Measurements from ENCODE around the gene CYSTM1.
"Not testable (repeated sequence)": the region's sequence is repeated elsewhere in the genome, so short reads cannot be mapped to it uniquely, and the experiment has no call there.

Gene CYSTM1

GRCh38 chr5:140151144-140152021 is 23.6 kb upstream of the CYSTM1 start:
- DNase-seq = no peak

GRCh38 chr5:140152022-140152999 is 22.7 kb upstream of the CYSTM1 start:
- no peak for DNase-seq

DNA sequence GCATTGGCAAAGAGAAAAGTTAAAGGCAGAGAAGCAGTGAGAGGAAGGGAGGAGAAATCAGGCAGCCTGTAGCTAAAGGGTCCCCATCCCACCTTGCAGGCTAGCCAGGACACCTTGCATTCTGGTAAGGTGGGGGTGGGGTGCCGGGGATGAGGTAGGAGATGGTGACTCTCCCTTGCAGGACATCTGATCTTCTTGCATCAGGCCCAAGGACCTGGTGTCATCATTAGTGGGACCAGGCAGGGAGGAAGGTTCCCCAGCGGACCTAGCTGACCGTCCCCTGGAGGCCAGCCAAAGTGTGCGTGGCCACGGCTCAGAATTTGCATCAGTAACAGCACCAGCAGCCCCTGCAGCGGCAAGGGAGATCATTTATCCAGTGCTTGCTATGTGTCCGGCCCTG is 21.7 kb upstream of the CYSTM1 start:
- DNase-seq = no peak

GRCh38 chr5:140153905-140154304 is 21.1 kb upstream of the CYSTM1 start:
- no peak for DNase-seq

DNA sequence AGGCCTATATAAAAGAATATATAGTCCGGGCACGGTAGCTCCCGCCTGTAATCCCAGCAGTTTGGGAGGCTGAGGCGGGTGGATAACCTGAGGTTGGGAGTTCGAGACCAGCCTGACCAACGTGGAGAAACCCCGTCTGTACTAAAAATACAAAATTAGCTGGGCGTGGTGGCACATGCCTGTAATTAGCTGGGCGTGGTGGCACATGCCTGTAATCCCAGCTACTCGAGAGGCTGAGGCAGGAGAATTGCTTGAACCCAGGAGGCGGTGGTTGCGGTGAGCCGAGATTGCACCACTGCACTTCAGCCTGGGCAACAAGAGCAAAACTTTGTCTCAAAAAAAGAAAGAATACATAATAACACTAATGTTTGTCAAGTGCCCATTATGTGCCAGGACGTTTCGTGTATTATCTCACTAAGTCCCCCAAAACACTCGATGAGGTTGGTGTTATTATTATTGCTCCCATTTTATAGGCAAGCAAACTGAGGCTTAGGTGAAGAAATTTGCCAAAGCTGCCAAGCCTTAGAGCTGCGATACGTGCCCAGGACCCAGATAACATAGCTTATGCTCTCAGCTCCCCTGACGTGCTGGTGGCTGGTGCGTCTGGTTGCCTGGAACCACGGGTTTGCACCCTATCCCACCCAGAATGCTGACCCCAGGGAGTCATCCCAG is 20.1 kb upstream of the CYSTM1 start:
- DNase-seq = not testable (repeated sequence)

DNA sequence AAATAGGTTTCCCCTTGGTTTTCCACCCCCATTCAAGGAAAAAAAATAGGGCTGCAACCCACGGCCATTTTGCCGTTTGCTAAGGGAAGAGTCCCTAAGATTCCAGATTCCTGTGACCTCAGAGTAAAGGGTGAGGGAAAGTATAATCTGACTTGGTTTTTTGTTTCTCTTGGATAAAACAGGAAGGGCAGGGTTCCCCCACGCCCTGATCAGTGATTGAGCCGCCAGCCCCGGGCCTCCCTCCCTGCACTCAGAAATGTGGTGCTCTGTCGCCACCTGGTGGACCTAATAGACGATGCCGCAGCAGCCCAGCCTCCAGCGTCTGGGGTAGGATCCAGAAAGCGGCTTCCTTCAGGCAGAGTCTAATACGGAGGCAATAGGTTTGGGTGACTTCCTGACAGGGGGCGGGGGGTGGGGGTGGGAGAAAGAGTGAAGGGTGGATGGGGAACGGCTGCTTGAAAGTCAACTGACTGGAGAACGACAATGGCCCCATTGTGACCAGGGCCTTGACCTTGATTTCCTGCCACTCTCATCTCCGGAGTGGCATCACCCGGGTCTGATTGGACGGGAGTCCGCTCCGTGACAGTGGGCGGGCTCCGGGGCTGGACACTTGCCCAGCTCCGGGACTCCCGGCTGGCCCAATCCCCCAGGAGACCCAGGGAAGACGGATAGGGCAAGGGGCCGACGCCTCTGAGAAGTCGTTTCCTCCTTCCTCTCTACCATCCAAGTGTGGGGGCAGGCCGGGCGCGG is 17.8 kb upstream of the CYSTM1 start:
- peak; percentile 39 for DNase-seq

- DNase-seq = no peak
These were observed 15.7 kb upstream of the CYSTM1 start for GRCh38 chr5:140159014-140159927.

- no peak for DNase-seq
These were observed 12.7 kb upstream of the CYSTM1 start for GRCh38 chr5:140162275-140162674.

- DNase-seq = no peak
These were observed 12.2 kb upstream of the CYSTM1 start for GRCh38 chr5:140162781-140163180.

DNA sequence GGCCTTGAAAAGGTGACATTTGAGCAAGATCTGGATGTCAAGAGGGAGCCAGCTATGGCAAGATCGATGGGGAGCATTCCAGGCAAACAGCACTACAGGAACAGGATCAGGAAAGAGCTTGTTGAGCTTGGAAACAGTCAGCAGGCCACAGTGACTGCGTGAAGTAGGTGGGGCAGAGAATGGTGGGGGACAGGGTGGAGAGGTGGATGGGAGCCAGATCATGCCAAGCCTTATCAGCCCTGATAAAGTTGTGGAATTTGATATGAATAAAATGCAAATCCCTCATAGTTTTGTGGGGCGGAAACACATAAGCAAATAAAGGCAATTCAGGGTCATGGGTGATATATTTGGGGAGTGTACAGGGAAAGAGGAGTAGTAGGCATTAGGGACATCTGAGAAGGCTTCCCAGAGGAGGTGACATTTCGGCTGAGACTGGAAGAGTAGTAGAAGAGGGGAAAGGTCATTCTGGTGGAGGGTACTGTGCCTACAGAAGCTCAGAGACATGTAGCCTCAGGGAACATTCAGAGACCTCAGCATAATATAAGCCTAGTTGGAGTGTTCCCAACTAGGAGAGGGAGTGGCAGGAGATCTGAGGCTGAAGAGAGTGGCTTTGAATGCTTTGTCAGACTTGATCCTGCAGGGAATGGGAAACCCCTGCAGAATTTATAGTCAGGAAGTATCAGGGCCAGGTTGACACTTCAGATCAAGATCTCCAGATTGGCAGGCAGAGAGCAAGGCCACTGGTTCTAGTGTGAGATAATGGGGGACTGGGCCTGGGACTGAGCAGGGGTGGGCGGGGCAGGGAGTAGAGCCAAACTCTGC is 9.7 kb upstream of the CYSTM1 start:
- DNase-seq = no peak

DNA sequence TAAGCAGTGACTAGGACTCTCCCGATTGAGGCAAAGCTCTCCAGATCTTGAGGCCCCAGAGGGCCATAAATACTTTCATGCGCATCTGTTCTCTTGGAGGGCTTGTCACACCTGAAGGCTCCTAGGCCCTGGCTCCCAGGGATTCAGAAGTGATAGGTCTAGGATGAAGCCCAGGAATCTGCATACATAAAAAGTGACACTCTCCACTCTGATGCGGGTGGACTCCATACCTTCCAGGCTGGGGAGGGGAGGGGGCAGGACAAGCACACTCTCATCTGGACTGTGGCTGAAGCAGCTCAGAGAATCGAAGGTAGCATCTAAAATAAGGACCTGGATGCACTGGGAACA is 9.1 kb upstream of the CYSTM1 start:
- DNase-seq = no peak

GRCh38 chr5:140166911-140167310 is 8.1 kb upstream of the CYSTM1 start:
- no peak for DNase-seq

- no peak for DNase-seq
These were observed 6.6 kb upstream of the CYSTM1 start for GRCh38 chr5:140168371-140168770.

- DNase-seq = no peak
These were observed 5.6 kb upstream of the CYSTM1 start for GRCh38 chr5:140169410-140169809.

- DNase-seq = no peak
These were observed 2.5 kb upstream of the CYSTM1 start for GRCh38 chr5:140172483-140172882.

DNA sequence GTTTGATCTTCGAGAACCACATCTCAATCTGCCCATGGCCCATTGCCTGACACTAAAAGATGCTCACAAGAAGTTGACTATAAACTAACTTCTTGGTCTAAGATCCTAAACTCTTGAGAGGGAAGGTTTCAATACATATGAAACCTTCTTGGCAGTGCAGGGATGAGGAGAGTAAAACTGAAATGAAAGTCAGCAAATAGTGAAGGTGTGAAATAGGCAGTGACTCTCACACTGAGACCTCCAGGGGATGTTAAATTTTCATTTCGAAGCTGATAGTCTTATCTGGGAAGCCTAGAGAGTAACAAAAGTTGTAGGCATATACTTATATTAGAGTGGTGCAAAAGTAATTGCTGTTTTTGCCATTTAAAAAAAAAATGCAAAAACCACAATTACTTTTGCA is 974 bp upstream of the CYSTM1 start:
- no peak for DNase-seq

DNA sequence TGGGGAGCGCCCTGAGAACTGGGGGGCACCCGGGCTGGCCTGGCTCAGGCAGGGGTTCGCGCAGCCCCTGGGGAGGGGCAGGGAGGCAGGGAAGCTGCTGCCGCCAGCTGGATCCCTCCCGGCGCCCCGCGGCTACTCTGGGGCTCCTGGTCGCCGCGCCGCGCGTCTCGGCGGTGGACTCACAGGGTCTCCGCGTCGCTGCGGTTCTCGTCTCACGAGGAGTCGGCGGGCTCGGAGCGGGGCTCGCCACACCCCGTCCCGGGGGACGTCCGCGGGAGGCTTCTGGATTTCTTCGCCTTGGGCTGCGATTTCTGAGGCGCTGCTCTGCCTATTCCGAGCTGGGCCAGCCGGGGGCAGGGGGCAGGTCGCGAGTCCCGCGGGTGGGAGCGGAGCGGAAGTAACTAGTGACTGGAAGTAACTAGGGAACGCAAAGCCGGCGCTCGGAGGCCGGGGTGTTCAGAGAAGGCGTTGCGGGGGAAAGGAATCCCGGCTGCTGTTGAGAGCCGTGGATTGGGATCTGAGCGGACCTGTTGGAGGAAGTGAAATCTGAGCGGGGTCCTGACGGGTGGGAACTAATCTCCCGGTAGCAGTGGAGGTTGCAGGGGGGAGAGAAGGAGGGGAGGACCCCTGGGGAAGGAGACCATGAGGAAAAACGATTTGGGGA is 511 bp downstream of the CYSTM1 start:
- DNase-seq = no peak

DNA sequence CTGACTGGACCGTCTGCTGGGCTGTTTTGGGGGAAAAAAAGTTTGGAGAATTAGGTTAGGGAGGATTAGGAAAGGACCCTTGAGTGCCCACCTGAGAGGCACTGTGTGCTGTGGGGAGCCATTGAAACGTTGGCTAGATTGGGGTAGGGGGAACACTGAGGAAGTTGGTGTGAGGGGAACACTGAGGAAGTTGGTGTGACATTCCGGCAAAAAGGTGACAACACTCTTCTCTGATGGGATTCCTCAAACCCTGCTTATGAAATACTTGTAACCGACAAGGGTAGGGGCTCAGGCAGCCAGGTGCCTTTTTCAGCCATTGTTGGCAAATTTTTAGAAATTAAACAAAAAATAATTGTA is 1.0 kb downstream of the CYSTM1 start:
- no peak for DNase-seq

DNA sequence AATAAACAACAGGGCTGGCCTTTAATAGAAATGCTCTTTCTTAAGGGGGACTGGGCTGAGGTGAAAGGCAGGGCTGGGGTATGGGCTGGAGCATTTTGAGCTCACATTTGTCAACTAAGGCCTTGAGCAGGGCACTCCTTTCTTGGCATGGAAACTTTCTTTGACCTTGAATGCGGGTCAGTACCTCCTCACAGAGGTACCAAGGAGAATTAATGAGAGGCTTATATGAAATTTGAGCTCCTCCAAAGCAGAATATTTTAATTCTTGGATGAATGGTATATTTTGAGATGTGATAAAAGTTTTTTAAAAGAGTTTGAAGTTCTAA is 3.1 kb downstream of the CYSTM1 start:
- no peak for DNase-seq

DNA sequence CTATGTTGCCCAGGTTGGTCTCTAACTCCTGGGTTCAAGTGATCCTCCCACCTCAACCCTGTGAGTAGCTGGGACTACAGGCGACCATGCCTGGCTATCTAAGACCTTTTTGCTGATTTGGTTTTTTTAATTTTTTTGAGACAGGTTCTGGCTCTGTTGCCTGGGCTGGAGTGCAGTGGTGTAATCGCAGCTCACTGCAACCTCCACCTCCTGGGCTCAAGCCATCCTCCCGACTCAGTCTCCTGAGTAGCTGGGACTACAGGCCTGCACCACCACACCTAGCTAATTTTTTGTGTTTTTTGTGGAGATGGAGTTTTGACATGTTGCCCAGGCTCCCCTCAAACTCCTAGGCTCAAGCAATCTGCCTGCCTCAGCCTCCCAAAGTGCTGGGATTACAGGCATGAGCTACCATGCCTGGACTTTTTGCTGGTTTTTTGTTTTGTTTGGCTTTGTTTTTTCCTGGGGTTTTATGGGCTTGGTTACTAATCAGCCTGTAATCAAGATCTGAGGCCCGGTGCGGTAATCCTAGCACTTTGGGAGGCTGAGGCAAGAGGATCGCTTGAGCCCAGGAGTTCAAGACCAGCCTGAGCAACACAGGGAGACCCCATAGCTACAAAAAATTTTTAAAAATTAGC is 3.6 kb downstream of the CYSTM1 start:
- DNase-seq = no peak

All from NCI-H1436 treated with DMSO at 0.1 percent for 48 hours (cell line).